NCI-H2107 treated with DMSO at 0.1 percent for 48 hours (cell line): ENCODE results near the gene MOGAT2.
"Not testable (repeated sequence)": the region's sequence is repeated elsewhere in the genome, so short reads cannot be mapped to it uniquely, and the experiment has no call there.

Source experiments
- DNase-seq: peaks from one replicate; lab custom pipeline; 2025; ENCODE audit not compliant: unreplicated experiment; lab: John Stamatoyannopoulos, UW

MOGAT2 gene

DNA sequence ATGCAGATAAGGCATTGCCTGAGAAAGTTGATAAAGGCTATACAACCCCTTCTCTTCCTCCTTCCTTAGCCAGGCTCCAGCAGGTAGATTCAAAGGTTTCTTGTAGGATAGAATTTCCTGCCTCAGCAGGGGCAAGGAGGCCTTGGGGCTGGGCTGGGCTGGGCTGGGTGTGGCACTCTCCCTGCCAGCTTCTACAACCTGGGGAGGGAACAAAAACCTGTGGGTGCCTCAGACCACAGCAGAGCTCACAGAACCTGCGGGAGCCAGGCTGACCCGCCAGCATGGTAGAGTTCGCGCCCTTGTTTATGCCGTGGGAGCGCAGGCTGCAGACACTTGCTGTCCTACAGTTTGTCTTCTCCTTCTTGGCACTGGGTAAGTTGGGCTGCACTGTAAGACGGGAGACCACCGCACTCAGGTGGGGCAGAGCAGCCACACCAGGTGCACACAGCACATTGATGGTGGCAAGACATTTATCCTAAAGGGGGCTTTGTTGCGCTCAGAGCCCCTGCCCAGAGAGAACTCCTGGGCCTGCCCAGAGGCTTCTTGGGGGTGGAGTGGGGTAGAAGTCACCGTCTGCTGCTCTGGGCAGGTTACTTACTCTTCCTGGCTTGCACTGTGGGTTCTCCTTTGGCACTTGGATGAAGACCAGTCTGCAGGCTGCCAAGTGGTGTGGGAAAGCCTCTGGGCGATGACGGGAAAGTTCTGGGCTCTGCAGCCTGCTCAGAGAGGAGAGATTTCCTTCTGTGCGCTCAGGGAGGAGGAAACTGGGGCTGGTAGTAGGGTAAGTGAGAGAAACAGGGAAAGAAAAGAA lies at the start of gene MOGAT2:
MOGAT2 (plus strand) TSS at position 231 of the 811 bp plus-strand sequence; CDS start at position 282, 51 bp downstream.
- no peak for DNase-seq

DNA sequence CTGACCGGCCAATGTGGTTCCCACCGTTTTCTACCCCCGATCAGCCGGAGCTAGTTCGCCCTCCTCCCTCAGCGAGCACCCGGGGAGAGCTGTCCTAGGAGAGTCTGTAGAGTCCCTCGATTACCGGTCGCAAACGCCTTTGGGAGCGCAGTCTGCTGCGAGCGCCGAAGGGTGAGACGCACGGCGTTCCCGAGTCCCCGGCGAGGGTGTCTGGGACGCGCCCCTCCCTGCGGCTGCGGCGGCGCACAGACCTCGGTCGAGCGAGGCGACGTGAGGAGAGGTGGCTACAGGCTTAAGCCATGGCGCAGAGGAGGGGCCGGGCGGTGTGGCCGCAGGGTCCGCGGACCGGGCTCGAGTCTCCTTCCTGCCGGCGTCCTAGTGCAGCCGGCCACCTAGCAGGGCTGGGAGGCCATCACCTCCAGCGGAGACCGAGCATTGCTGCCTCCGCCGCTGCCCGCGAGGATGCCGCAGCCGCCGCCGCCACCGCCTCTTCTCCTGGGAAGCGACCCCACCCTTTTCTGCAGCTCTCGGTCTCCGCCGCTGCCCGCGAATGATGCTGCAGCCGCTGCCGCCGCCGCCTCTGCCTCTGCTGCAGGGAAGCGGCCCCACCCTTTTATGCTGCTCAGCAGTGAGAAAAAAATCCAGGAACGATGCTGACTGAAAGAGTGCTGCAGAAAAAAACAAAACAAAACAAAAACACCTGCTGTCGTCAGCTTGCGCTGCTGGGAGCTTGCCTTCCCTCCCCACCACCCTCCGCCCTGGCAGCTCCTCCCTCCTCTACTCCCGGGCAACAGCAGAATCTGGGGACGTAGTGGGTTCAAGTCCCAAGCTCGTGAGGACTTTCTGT lies 49.0 kb upstream of the MOGAT2 start, which contains the start of gene MAP6:
MAP6 (minus strand) TSS at position 588 of the 847 bp plus-strand sequence. CDS start 669 bp downstream, outside the sequence.
- peak; percentile 61 for DNase-seq

DNA sequence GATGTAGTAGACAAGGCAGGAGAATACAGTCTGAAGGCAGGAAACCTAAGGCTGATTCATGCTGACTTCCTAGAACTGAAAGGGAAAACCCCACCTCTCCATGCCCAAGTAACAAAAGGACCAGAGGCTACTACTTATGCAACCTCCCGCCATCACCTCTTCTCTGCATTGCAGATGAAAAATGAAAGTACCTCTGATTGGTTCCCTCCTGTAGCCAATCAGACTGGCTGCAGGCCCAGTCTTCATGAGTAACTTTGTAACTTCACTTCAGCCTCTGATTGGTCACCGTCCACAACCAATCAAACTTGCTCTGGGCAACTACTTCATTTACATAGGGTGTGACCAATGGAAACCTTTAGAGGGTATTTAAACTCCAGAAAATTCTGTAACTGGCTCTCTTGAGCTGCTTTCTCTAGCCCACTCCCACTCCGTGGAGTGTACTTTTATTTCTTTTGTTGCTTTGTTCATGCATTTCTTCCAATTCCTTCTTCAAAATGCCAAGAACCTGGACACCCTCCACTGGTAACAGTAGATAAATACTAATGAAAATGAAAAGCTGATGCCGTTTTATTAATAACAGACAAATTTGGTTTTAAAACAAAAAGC lies 43.6 kb upstream of the MOGAT2 start:
- no peak for DNase-seq

DNA sequence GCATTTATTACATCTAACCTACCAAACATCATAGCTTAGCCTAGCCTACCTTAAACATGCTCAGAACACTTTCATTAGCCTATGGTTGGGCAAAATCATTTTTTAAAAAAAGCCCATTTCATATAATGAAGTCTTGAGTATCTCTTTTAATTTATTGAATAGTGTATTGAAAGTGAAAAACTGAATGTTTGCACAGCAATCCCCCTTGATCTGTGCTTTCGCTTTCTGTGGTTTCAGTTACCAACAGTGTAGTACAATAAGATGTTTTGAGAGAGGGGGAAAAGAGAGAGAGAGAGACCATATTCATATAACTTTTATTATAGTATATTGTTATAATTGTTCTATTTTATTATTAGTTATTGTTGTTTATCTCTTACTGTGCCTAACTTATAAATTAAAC lies 40.4 kb upstream of the MOGAT2 start:
- DNase-seq = no peak

DNA sequence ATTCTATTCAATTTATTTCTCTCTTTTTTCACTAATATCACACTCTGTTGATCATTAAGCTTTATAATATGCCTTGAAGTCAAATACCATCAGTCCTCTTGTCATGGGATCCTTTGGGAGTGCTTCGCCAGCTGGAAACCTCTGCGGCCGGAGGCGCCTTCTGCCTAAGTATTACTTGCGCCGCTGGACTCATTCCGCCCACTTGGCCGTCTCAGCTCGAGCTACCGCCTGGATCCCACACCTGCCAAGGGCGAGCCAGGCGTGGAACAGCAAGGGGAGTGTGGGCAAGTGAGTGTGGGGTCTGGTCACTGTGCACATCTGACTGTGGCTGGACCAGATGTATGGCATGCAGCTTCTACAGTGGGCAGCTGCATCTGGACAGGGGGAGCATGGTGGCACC lies 39.7 kb upstream of the MOGAT2 start:
- DNase-seq = no peak

DNA sequence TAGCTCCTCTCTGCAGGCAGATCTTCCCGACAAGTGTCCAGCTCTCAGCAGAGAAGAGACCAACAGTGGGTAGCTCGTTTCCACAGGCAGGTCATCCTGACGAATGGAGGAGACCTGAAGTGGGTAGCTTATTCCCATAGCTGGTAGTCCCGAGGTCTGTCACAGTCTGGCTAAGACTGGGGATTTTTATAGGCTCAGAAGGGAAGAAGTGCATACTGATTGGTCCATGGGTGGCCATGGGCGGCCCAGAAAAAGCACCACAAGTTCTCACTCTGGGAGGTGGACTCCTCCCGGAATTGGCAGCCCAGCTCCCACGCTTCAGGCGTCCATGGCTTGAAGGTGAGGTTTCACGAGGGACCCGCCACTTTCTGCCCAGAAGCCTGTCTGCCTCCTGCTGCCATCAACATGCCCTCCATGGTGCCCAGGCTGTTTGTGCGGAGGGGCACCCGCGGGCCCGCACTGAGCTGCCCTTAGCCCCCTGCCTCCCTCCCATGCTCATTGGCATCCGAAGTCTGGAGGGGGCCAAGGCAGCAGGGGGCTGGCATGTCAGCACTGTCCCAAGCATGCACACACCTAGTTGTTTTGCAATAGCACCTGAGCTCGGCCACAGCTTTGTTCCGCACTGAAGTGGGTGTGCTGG lies 38.9 kb upstream of the MOGAT2 start:
- no peak for DNase-seq

DNA sequence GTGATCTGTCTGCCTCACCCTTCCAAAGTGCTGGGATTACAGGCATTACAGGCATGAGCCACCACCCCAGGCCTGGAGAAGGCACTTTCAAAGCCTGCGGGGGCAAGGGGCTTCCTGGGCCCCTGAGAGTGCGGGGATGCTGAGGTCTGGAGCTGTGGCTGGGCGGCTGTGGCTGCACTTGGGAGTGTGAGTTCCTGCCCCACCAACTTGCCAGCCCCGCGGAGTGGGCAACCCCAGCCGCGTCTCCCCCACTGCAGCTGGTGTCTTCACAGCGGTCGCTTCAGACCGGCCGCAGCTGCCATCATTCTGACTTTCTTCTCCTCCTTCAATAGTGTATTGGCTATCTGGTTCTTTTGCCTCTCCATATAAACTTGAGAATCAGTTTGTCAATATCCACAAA lies 38.1 kb upstream of the MOGAT2 start:
- DNase-seq = no peak

DNA sequence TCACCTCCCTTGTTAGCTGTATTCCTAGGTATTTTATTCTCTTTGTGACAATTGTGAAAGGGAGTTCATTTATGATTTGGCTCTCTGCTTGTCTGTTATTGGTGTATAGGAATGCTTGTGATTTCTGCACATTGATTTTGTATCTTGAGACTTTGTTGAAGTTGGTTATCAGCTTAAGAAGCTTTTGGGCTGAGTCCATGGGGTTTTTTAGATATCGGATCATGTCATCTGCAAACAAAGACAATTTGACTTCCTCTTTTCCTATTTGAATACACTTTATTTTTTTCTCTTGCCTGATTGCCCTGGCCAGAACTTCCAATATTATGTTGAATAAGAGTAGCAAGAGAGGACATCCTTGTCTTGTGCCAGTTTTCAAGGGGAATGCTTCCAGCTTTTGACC lies 33.8 kb upstream of the MOGAT2 start:
- not testable (repeated sequence) for DNase-seq

DNA sequence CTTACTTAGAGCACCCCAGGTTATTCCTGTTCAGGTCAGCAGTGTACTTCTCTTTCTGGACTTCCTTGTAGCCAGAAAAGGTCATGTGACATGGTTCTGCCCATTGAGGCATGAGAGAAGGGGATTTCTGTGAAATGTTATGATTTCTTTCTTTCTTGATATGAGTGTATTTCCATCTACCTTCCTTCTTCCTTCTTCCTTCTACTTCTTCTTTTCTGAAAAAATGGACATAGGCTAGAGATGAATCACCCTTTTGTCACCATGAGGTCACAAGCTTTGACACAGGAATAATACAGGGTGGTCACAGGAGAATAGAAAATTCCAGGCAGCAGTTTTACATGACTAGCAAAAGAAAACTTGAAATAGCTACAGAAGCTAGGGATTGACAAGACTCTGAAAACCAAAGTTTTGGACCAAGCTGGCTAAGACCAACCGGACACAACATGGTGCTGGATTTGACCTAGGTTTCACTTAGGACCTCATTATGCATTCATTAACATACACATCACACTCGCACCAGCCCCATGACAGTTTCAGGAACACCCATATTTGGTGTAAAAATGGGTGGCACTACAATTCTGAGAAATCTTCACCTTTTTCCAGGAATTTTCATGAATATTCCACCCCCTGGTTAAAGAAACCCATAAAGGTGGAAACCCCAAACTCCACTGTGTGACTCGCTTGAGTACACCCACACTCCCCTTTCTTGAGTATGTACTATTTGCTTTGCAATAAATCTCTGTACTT lies 27.6 kb upstream of the MOGAT2 start:
- no peak for DNase-seq

DNA sequence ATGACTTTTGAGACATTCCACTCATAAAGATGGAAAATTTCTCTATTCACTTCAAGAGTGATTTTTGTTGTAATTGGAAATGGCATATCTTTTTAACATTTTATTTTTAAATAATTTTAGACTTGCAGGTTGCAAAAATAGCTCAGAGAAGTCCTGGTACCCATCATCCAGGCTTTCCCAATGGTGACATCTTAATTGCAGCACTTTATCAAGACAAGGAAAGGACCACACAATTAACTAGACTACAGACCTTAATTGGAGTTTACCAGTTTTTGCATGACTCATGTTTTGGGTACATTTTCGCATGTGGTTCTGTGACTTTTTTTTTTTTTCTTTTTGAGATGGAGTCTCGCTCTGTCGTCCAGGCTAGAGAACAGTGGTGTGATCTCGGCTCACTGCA lies 25.8 kb upstream of the MOGAT2 start:
- DNase-seq = no peak

DNA sequence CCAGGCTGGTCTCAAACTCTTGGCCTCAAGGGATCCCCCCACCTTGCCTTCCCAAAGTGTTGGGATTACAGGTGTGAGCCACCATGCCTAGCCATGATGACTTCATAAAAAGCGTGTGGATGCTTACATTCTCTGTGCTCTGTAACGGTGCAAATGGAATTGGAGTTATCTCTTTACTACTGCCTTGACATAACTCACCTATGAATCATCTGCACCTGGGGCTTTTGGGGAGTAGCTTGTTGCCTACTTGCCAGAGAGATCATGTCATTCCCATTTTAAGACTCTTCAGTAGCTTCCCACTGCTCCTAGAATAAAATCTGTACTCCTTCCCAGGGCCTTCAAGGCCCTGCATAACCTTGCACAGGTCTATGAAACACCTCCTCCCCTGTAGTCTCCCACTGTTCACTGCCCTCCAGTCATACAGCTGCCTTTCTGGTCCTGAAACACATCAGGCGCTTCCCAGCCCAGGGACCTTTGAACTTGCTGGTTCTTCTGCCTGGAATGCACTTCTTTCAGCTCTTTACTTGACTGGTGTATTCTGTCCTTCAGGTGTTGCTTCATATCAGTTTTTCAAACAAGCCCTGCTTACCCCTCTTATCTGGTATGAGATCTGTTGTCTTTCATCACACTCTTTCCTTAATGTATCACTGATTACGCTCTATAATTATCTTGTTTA lies 19.6 kb upstream of the MOGAT2 start:
- DNase-seq = no peak

DNA sequence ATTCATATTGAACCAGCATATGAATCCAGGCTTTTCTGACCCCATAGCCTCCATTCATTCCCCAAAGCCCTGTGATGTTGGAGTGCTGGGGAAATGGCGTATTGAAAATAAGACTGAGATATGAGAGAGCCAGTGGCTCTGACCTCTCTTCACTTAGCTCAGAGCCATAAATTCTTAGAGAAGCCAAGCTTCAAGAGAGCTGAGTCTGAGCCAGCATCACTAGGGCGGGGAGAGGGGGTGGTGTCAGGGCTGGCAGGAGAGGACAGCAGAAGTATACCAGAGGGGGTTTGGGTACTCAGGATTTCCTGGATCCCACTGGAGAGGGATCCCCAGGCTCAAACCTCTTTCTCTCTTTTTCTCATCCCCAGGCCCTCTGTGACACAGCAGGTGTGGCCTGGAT lies 16.7 kb upstream of the MOGAT2 start:
- no peak for DNase-seq

DNA sequence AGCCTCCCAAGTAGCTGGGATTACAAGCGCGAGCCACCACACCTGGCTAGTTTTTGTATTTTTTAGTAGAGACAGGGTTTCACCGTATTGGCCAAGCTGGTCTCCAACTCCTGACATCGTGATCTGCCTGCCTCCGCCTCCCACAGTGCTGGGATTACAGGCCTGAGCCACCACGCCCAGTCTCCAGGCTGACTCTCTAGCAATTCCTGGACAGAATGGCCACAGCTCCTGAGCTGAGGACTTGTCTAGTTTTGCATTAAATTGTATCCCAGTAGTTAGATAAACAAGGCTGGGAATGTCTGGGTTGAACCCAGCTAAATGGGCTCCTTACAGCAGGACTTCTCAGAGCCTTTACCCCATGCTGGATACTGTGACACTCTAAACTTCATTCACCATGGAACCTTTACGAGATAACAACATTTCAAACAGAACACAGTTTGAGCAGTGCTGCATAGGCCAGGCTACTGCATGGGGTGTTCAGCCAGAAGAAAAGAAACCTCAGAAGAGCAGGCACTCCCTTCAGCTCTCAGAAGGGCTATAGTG lies 13.9 kb upstream of the MOGAT2 start:
- no peak for DNase-seq

DNA sequence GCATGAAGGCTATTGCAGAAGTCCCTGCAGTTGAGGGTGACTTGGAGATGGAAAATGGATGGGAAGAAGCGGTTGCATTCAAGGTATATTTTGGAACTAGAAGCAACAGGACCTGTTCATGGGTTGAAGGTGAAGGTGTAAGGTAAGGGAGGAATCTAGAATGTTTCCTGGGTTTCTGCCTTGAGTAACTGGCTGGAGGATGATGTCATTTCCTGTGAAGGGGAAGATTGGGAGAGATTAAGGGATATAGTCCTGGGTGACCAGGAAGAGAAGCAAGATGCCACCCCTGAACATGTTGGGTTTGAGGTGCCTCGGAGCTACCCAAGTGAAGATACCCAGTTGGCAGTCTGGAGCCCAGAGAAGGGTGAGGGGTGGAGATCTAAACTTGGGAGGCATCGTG lies 12.1 kb upstream of the MOGAT2 start:
- no peak for DNase-seq

DNA sequence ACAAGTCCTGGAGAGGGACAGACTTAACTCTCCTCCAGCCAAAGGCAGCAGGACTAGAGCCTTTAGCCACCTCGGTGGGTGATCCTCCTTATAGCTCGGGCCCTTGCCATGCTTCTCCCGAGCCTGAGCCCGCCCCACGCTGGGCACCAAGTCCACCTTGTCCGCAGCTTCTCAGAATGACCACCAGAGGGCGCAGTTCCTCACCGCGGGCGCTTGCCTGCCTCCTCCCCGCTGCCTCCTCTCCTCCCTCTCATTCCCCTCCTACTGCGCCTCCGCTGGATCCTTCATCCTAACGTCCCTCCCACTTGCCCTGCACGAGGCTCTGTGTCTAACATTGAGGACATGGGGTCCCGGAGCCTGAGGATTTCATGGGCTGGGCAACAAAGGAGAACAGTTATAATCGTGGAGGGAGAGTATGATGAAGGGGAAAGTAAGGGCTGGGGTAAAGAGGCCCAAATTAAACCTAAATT lies 11.3 kb upstream of the MOGAT2 start:
- peak; percentile 57 for DNase-seq

DNA sequence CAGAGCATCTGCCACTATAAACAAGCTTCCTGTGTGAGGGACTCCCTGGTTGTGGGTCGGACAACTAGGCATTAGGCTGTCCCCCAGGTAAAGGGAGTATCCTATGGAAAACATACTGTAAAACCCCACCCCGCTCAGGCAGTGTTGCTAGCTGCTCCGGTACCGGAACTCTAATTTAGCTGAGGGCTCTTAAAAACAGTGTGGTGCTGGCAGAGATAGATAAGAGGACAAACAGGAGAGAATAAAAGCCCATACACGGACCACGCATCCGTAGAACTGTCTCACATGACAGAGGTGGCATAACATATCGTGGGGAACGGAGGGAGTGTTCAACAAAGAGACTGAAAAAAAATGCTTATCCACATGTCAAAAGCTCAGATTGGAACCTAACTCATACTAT lies 3.4 kb upstream of the MOGAT2 start:
- DNase-seq = peak; percentile 50

DNA sequence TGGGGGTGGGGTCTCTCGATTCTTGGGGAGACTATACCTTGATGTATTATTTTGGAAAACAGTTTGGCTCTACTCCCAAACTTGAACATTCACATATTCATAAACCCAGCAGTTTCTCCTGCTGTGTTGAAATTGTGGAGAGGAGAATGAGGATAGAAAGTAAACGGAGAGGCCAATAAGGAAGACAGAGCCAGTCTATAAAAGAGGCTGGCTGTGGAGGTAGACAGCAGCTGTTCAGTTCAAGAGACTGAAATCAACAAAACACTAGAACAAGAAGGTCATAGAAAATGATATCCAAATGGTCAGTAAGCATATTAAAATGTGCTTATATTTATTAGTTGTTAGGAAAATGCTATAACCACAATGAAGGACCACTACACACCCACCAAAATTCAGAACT lies 1.9 kb upstream of the MOGAT2 start:
- no peak for DNase-seq

DNA sequence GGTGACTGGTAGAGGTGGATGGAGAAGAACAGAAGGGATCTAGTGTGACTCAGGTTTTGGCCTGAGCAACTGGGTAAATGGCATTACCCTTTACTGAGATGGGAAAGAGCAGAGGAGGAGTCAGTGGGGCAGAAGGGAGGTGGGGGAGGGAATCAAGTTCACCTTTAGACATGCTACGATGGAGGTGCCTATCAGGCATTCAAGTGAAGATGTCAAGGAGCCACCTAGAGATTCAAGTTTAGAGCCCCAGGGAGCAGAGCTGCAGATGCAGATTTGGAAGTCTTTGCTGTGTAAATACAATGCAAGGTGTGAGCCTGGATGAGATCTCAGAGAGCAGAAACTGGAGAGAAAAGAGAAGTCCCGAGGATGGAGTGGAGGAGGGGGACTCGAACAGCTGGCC lies 979 bp upstream of the MOGAT2 start:
- no peak for DNase-seq
